ENCODE measurements around the gene COBL. TPM values are rescaled to one million over a fixed set of nuclear protein-coding genes. Genes with fewer than 3 reads are reported as not detected.

The COBL gene
- total RNA-seq, 2 experiments from 2014 or later = not detected

- CTCF ChIA-PET = no interaction called here
- POLR2A ChIA-PET = no interaction called here
Observed at GRCh38 chr7:51261117-51261835, 55.3 kb downstream of the COBL start.

GRCh38 chr7:51260516-51260915 is 56.1 kb downstream of the COBL start:
- CTCF ChIA-PET = no interaction called here
- POLR2A ChIA-PET = no interaction called here

- ChIA-PET POLR2A (no interaction called here), CTCF (no interaction called here)
Observed at GRCh38 chr7:51259766-51260165, 56.8 kb downstream of the COBL start.

- CTCF ChIA-PET = no interaction called here
- POLR2A ChIA-PET = no interaction called here
Observed at GRCh38 chr7:51256916-51257315, 59.7 kb downstream of the COBL start.

GRCh38 chr7:51256209-51256781 is 60.3 kb downstream of the COBL start:
- ChIA-PET POLR2A (no interaction called here), CTCF (no interaction called here)

- CTCF ChIA-PET = no interaction called here
- POLR2A ChIA-PET = no interaction called here
Observed at GRCh38 chr7:51255536-51256208, 60.9 kb downstream of the COBL start.

- POLR2A ChIA-PET = no interaction called here
- CTCF ChIA-PET = no interaction called here
Observed at GRCh38 chr7:51255036-51255435, 61.6 kb downstream of the COBL start.

GRCh38 chr7:51253157-51253556 is 63.5 kb downstream of the COBL start:
- CTCF ChIA-PET = no interaction called here
- POLR2A ChIA-PET = no interaction called here

GRCh38 chr7:51251290-51251689 is 65.3 kb downstream of the COBL start:
- CTCF ChIA-PET = no interaction called here
- POLR2A ChIA-PET = no interaction called here

- ChIA-PET CTCF (no interaction called here), POLR2A (no interaction called here)
Observed at GRCh38 chr7:51250512-51250911, 66.1 kb downstream of the COBL start.

GRCh38 chr7:51249991-51250390 is 66.6 kb downstream of the COBL start:
- POLR2A ChIA-PET = no interaction called here
- CTCF ChIA-PET = no interaction called here

GRCh38 chr7:51249187-51249945 is 67.2 kb downstream of the COBL start:
- CTCF ChIA-PET = no interaction called here

GRCh38 chr7:51246258-51247245 is 70.1 kb downstream of the COBL start:
- ChIA-PET CTCF (no interaction called here), POLR2A (no interaction called here)

More at GRCh38 chr7:51249187-51249945, 67.2 kb downstream of the COBL start:
- POLR2A ChIA-PET = no interaction called here

- CTCF ChIA-PET = interaction anchor here (0.6 kb wide), 1 partner anchor 29 kb away, joined by 3 read pairs; no protein-coding TSS in a partner anchor
- POLR2A ChIA-PET = no interaction called here
Observed at GRCh38 chr7:51244885-51245284, 71.7 kb downstream of the COBL start.

GRCh38 chr7:51244053-51244452 is 72.6 kb downstream of the COBL start:
- CTCF ChIA-PET = no interaction called here
- POLR2A ChIA-PET = no interaction called here

- ChIA-PET CTCF (no interaction called here), POLR2A (no interaction called here)
Observed at GRCh38 chr7:51243631-51244030, 73.0 kb downstream of the COBL start.

GRCh38 chr7:51242881-51243518 is 73.6 kb downstream of the COBL start:
- POLR2A ChIA-PET = no interaction called here
- CTCF ChIA-PET = no interaction called here

GRCh38 chr7:51242007-51242691 is 74.5 kb downstream of the COBL start:
- ChIA-PET POLR2A (no interaction called here), CTCF (no interaction called here)

- CTCF ChIA-PET = no interaction called here
- POLR2A ChIA-PET = no interaction called here
Observed at GRCh38 chr7:51240868-51241267, 75.7 kb downstream of the COBL start.
